GM12892 (cell line): ENCODE results near the gene ZNF467.

Source experiments
- DNase-seq: peaks from one replicate; pipeline ENCODE4 v3.0.0; 2011; ENCODE audit not compliant: insufficient read length
- FAIRE-seq: peaks from 2 replicates; lab custom pipeline; 2011; peaks lifted over from hg19 to GRCh38; lab: Jason Lieb, UNC
- POLR2A ChIP-seq: IDR thresholded peaks from 2 replicates; pipeline ENCODE4 v1.6.1; 2011; ENCODE audit warnings: low read depth, low read length, control low read depth
- POLR2AphosphoS5 ChIP-seq: IDR thresholded peaks from 2 replicates; pipeline ENCODE4 v1.6.1; 2011; ENCODE audit warnings: low read depth, low read length, control low read depth
- TAF1 ChIP-seq: IDR thresholded peaks from 2 replicates; pipeline ENCODE4 v1.6.1; 2011; ENCODE audit warnings: low read depth, mild to moderate bottlenecking, control low read depth, low read length, borderline replicate concordance

The ZNF467 gene

GRCh38 chr7:149716007-149716931 lies 57.1 kb downstream of the ZNF467 start:
- TF ChIP-seq POLR2AphosphoS5 (no peak), TAF1 (no peak), POLR2A (no peak)
- DNase-seq (no peak), FAIRE-seq (no peak)

- FAIRE-seq: no peak
- no peak for DNase-seq
- TF ChIP-seq POLR2A: no peak
Observed at GRCh38 chr7:149715476-149715875, 57.9 kb downstream of the ZNF467 start.

GRCh38 chr7:149714910-149715471 lies 58.4 kb downstream of the ZNF467 start:
- FAIRE-seq: no peak
- no peak for DNase-seq
- TF ChIP-seq TAF1: no peak
- no peak for TF ChIP-seq POLR2A
- no peak for TF ChIP-seq POLR2AphosphoS5
